Thyroid gland (tissue), 4 donors: ENCODE data around the gene OR2A2.

Source experiments
- CTCF ChIP-seq, 6 experiments: fragments of 200-600 bp in 3 of 6; fragments of 450-650 bp in 3 of 6; sonication (generic) in 3 of 6; IDR thresholded peaks; one replicate each; pipeline ENCODE4 v1.5.1; 2016 to 2019; ENCODE audit warnings: antibody characterized with exemption in 6 of 6, mild to moderate bottlenecking in 2 of 6, inconsistent platforms in 1 of 6, moderate library complexity in 1 of 6
- POLR2A ChIP-seq, 2 donors: fragments of 450-650 bp; IDR thresholded peaks; one replicate each; pipeline ENCODE4 v1.6.1; 2017; ENCODE audit warnings: antibody characterized with exemption in 2 of 2, mild to moderate bottlenecking in 2 of 2, moderate library complexity in 1 of 2

GRCh38 chr7:144063710-144064109, 45.7 kb upstream of the OR2A2 start:
- TF ChIP-seq CTCF (IDR thresholded peaks at IDR 0.05) (peak in 1 of 6 experiments; percentile 6), POLR2A (IDR thresholded peaks at IDR 0.05) (no peak)
